WI38 (cell line): ENCODE results near the gene VKORC1L1.

ENCODE experiments used
- H3K4me3 ChIP-seq: 2 replicates; pipeline ENCODE4 v1.5.1; 2011; ENCODE audit warnings: low read depth, mild to moderate bottlenecking, control low read depth, low read length
- CTCF ChIP-seq: IDR thresholded peaks from 2 replicates; pipeline ENCODE4 v1.5.1; 2012; ENCODE audit warnings: low read depth, mild to moderate bottlenecking, control low read depth, low read length

The VKORC1L1 gene

DNA sequence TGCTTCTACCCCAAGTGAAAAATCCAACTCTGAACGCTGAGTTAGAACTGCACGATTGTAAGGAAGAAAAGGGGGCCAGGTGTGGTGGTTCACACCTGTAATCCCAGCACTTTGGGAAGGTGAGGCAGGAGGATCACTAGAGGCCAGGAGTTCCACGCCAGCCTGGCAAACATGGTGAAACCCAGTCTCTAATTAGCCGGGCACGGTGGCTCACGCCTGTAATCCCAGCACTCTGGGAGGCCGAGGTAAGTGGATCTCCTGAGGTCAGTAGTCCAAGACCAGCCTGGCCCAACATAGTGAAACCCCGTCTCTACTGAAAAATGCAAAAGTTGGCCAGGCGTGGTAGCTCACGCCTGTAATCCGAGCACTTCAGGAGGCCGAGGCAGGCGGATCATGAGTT, 100.1 kb downstream of the VKORC1L1 start:
- TF ChIP-seq CTCF, result no peak
- H3K4me3 ChIP-seq, result no peak overlapping the region

DNA sequence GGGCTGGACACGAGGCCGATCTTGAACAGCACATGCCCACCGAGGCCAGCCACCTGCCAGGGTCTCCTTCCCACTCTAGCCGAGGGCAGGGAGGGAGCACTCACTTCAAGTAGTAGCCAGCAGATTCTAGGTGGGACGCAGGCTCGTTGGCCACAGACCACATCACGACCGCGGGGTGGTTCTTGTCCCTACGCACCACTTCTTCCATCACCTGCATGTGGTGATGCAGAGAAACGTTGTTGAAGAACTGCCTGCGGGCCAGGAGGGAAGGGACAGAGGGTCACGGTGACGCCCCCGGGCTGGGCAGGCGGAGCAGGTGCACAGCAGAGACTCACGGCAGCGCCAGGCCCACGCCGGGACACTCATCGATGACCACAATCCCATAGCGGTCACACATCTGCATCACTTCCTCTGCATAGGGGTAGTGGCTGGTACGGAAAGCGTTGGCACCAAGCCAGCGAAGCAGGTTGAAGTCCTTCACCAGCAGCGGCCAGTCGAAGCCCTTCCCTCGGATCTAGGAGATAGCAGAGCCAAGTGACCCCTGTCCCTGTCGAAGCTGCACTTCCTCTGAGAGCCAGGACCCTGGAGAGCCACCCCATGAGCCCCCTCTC, 101.4 kb downstream of the VKORC1L1 start:
- TF ChIP-seq CTCF, result no peak

GRCh38 chr7:65974876-65975275, 102.0 kb downstream of the VKORC1L1 start:
- H3K4me3 ChIP-seq, result no peak overlapping the region
- no peak for TF ChIP-seq CTCF

More for the DNA sequence above, 101.4 kb downstream of the VKORC1L1 start:
- no peak overlapping the region for H3K4me3 ChIP-seq

GRCh38 chr7:65975814-65976445, 103.1 kb downstream of the VKORC1L1 start:
- H3K4me3 ChIP-seq, result no peak overlapping the region
- TF ChIP-seq CTCF, result no peak

GRCh38 chr7:65976659-65977196, 103.9 kb downstream of the VKORC1L1 start:
- no peak overlapping the region for H3K4me3 ChIP-seq
- TF ChIP-seq CTCF, result no peak

- no peak overlapping the region for H3K4me3 ChIP-seq
- no peak for TF ChIP-seq CTCF
Measured at GRCh38 chr7:65978891-65979582, 106.2 kb downstream of the VKORC1L1 start.
